Measurements from ENCODE around the gene GOLGA6B.
"Not testable (repeated sequence)": the region's sequence is repeated elsewhere in the genome, so short reads cannot be mapped to it uniquely, and the experiment has no call there.

GOLGA6B gene, protein sequence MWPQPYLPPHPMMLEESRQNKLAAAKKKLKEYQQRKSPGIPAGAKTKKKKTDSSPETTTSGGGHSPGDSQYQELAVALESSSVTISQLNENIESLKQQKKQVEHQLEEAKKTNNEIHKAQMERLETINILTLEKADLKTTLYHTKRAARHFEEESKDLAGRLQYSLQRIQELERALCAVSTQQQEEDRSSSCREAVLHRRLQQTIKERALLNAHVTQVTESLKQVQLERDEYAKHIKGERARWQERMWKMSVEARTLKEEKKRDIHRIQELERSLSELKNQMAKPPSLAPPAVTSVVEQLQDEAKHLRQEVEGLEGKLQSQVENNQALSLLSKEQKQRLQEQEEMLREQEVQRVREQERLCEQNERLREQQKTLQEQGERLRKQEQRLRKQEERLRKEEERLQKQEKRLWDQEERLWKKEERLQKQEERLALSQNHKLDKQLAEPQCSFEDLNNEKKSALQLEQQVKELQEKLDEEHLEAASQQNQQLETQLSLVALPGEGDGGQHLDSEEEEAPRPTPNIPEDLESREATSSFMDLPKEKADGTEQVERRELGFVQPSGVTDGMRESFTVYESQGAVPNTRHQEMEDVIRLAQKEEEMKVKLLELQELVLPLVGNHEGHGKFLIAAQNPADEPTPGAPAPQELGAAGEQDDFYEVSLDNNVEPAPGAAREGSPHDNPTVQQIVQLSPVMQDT

DNA sequence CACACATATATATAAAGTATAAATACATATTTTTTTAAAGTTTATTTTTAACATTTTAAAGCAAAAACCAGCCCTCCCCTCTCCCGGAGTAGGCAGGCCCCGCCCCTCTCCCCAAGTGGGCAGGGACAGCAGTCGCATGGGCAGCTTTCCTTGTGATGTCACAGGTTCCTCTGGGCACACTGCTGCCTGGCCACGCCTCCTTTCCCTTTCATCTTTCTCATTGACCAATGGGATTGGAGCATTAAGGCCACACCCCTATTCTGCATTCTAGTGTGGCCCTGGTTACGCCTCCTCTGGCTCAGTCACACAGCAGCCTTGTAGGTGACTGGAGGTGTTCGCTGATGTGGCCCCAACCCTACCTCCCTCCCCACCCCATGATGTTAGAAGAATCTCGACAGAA lies at the start of gene GOLGA6B:
Gene GOLGA6B (plus strand): TSS at position 301 of the 400 bp plus-strand sequence. CDS start 41 bp downstream, at position 342.
- DNase-seq: not testable (repeated sequence)

DNA sequence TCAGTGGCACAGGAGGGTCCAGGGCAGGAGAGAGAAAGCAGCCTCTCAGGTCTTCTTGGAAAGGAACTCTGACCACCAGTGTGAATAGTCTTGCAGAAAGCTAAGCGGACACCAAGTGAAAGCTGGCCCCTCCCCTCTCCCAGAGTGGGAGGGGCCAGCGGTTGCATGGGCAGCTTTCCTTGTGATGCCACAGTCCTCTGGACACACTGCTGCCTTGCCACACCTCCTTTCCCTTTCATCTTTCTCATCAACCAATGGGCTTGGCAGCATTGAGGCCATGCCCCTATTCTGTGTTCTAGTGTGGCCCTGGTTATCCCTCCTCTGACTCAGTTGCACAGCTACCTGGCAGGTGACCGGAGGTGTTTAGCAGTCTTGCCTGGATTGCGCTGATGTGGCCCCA lies 49.7 kb upstream of the GOLGA6B start:
- DNase-seq: no peak

DNA sequence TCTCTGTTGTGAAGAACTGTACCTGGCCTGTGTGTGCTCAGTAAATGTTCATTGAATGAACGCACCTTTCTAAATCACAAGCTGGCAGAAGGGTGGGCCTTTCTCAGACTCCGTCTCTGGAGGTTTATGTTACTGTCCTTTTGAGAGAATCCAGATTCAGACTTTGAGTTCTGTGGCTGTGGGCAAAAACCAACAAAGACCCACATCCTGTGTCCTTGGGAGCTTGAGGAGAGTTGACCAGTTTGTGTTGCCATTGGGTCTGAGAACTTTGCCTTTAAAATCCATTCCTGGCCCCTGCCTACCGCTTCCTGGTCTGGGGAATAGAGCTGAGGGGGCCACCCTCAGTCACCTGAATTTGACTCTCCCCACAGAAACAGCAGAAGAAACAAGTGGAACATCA lies 46.4 kb upstream of the GOLGA6B start:
- DNase-seq: not testable (repeated sequence)

DNA sequence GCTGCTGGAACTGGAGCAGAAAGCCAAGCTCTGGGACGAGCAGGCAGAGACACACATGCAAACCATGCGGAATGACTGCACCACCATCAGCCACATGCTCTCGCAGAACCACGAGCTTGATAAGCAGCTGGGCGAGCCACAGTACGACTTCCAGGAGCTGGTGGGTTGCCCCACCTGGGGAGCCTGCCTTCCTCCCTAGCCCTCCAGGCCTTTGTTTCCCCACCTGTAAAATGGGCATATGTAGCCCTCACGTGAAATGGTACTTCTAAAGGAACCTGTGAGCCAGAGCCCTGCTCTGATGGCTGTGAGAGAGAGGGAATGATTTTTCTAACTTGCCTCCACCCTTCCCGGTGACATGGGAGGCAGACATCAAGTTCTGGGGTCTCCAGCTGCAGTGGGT lies 44.6 kb upstream of the GOLGA6B start:
- DNase-seq: no peak

DNA sequence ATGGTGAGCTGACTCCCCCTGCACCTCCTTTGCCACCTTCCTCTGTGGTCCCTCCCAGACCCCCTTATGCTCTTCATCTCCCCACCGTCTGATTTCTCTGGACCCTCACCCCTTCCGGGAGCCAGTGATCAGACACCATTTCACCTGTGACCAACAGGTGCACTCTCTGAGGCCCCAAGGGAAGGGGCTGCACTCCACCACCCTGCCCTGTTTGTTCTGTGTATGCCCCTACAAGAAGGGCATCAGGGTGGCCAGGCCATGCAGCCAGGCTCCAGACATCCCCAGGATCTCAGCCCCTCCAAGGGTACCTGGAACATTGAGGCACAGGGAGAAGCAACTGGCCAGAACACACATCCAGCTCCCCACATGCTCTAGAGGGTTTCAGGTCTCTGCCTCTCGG lies 42.2 kb upstream of the GOLGA6B start:
- not testable (repeated sequence) for DNase-seq

DNA sequence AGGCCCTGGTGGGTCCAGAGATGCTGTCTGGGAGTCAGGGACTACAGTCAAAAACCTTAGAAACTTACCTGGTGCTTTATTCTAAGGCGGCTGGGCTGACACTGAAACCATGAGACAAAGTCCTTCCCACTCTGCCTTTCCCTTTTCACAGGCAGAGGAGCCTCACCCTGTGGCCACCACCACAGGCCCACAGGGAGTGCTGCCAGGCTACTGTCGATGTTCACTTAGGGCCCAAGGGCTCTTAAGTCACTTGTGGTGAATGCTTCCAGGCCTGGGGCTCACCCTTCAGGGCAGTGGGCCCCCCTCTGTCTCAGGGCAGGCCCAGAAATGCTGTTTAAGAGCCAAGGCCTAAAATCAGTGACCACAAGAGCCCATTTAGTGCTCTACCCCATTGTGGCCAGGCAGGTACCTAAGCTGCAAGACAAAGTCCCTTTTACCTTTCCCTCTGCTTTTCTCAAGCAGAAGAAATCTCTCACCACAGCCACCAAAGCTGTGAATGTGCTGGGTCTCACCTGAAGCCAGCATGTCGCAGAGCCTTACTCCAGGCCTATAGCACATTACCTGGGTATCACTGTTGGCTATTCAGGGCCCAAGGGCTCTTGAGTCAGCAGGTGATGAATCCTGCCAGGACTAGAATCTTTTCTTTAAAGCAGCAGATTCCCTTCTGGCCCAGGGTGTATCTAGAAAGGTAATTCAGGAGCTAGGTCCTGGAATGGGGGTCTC lies 39.5 kb upstream of the GOLGA6B start:
- no peak for DNase-seq

DNA sequence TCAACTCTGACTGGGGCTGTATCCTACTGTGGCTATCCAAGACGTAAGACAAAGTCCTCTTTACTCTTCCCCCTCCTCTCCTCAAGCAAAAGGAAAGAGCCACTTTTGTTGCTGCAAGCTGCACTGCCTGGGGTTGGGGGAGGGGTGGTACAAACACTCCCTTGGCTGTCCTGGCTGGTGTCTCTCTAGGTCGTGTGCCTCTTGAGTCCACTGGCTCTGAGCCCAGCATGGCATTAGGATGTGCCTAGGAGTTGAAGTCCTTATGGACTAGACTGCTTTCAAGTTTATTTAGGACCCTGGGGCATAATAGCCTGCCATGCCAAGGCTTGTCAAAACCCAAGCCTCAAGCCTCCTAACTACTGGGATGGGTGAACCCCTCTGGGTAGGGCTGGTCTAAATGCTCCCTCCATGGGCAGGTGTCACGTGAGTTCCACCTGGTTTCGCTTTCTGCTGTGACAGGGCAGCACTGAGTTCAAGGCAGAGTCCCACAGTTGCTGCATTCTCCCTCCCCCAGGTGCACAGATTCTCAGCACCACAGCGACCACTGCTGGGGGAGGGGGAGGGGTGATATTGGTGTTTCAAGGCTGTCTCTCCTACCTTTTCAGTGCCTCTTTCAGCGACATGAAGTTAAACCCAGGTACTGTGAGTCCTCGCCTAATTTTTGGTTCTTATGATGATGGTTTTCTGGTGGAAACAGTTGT lies 38.8 kb upstream of the GOLGA6B start:
- not testable (repeated sequence) for DNase-seq

DNA sequence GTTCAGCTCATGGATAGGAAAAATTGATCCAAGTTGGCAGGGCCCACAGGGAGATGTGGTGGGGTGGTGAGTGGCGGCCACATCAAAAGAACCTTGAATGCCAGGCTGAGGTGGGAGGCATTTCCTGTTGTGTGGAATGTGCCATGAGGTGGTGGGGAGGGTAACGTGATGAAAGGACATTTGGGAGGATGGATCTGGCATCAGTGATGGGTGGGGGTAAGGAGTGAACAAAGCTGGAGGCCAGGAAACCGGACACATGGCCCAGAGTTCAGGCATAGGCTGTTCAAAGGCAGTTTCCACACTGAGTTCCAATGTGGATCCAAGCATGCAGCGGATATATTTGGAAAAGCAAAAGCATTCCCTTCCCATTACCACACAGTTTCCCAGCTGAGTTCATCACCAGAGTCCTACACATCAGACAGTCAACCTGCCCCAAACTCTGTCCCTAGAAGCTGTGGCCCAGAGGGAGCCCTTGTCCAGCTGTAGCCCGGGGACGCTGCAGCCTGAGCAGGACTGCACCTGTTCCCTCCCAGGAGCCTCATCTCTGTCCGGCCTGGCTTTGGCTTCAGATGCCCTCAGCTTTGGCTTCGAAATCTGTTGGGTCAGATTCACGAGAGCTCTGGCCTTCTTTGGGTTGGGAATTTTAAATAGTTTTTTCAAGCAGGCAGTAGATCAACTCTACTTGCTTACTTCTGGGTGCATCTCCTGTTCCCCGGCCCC lies 37.8 kb upstream of the GOLGA6B start:
- no peak for DNase-seq

DNA sequence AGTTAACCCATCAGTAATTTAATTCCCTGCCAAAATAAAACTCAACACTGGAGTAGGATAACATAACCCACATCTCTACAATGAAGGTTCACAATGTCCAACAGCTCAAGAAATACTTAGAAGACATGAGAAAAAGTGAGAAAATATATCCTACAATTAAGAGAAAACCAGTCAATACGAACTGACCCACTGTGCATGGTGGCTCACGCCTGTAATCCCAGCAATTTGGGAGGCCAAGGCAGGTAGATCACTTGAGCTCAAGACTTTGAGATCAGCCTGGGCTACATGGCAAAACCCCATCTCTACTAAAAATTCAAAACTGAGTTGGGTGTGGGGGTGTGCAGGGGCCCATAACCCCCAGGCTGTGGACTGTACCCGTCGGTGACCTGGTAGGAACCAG lies 30.6 kb upstream of the GOLGA6B start:
- DNase-seq: not testable (repeated sequence)

DNA sequence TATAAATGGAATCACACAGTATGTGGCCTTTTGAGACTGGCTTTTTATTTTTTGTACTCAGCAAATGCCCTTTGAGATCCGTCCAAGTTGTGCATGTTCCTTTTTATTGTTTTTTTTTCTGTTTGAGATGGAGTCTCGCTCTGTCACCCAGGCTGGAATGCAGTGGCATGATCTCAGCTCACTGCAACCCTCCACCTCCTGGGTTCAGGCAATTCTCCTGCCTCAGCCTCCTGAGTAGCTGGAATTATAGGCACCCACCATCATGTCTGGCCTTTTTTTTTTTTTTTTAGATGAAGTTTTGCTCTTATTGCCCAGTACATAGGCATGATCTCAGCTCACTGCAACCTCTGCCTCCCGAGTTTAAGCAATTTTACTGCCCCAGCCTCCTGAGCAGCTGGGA lies 28.3 kb upstream of the GOLGA6B start:
- DNase-seq: not testable (repeated sequence)

DNA sequence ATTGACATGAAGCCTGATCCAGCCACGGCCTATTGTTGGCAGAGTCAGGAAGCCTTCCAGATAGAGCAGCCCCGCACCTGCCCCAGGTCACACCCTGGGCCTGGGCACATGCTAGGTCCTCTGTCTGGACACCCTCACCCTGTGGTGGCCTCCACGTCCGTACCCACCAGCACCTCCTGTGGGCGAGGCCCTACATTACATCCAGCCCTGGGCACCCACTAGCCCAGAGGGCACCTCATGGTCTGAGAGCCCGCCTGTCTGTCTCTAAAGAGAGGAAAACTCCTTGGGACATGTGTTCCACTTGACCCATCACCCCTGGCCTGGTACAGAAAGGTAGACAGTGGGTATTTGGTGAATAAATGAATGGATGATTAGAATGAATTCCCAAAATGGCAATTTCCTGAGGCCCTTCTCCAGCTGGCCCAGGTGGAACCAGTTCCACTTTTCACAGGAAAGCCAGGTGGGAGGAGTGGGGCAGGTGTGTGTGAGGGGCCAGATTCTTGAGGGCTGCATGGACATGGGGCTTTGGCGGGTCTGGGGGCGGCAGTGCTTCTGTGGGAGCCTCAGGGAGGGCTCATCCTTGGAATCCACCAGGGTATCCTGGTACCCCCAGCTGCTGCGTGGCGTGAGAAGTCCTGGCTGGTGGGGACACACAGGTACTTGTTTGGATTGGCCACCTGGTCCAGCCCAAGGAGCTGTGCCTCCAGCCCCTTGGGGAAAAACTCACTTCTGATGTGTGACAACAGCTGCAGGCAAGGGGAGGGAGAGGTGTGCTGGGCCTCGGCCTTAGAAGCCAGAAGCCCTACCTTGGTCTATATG lies 26.0 kb upstream of the GOLGA6B start:
- not testable (repeated sequence) for DNase-seq

DNA sequence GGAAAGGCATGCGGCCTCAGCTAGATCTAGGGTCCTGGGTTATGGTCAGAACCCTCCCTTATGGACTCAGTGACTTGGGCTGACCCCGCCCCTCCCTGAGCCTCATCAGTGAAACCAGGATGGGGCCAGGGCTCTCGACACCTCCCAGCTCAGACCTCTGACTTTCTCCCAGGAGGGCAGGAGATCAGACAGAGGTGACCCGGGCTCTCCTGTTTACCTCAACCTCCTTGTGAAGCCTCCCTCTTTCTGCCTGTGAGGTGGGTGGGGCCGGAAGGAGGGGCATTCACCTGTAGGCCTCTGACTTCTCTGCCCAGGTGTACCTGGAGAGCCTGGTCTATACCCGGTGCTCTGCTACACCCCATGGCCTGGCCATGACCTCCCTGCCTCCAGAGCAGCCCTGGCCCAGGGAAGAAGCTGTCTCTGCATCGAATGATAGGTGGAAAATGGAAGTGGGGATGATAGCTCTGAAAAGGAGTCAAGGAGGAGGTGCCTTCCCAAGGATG lies 25.4 kb upstream of the GOLGA6B start:
- not testable (repeated sequence) for DNase-seq

DNA sequence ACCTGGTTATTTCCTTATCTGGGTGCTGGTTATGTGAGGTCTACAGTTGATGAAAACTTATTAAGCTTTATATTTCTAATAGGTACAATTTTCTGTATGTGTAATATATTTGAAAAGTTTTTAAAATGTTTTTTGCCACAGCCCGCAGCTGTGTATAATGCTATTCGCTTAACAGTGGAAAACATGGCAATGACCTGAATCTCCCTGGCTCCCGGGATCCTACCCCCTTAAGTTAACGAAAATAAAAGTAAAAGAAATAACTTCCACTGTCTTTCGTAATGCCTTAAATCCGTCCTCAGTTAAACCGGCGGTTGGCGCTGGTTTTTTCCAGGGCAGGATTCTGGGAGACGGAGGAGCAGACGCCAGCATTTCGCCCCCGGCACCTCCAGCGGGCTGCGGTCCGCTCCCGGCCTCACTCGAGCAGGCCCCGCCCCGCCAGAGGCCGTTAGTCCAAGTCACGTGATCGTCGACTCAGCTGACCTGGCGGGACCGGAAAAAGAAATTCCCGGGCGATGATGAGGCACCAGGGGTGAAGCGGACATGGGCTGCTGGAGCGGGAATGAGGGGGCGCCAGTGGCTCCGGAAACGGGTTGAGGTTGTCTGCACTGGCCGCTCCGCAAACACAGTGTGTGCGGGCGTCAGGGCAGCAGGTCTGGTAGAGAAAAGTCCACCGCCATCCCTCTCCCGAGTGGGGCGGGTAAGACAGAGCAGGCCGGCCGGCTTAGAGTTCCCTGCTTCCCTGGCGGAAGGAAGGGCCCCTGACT lies 17.8 kb upstream of the GOLGA6B start:
- not testable (repeated sequence) for DNase-seq

DNA sequence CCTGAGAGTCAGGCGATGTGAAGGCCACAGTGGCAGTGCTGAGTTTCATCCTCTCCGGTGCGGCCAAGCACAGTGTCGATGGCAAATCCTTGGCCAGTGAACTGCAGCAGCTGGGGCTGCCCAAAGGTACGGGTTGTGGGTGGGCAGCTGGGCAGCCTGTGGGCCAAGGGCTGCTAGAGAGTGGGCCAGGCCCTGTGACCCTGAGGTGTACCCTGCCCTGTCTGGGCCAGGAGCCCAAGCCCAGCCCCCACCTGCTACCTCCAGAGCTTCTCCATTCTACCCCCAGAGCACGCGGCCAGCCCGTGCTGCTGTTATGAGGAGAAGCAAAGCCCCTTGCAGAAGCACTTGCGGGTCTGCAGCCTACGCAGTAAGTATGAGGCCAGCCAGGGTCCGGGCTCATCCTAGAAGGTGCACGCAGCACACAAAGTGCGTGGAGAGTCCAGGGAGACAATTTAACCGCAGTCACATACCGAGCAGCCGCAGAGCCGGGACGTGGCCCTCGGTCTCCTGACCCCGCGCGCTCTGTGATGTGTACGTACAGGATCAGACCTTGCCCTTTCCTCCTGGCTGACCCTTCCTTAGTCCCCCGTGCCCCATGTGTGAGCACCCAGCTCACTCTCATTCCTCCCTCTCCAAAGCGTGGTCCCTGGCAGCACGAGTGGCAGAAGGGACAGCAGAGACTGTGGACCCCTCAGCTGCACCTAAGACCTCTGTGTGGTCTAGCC lies 14.6 kb upstream of the GOLGA6B start:
- not testable (repeated sequence) for DNase-seq

DNA sequence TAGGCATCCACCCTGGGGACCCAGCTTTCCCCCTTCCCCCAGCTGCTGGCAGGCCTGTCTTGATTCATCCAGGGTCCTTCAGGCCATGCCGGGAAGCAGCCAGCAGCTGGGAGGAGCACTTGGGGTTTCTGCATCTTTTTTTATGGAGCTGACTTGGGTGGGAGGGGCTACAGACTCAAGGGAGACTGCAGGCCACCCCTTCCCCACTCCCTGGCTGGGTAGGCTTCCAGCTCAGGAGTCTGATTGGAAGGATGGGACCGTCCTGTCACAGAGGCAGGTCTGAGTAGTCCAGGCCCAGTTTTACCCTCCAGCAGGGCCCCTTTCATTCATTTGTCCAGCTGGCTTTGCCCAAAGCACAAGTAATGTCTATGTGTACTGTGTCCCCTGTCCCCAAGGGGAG lies 12.2 kb upstream of the GOLGA6B start:
- not testable (repeated sequence) for DNase-seq

DNA sequence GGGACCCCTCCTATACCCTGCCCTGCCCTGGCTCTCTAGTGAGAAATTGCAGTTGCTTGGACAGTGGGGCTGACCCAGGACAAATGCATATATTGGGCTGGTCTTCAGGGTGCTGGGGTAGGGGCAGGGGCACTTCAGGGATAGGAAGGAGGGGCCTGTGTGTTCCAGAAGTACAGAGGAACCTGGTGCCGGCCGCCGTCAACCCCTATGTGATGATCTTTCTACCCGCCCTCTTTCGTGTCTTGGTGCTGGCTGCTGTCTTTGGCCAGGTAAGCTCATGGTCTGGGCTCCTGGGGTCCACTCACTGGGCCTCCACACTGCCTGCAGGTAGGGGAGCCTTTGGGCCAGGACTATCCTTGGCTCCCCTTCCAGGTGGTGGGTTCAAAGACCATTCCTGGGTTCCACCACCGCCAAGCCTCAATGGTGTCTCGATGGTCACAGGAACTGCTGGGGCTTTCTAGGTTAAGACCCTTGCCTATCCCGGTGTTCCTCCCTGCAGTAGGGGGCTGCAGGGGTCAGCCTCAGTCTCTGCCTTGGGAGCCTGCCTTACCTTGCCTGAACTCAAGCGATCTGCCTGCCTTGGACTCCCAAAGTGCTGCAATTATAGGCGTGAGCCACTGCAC lies 5.8 kb upstream of the GOLGA6B start:
- not testable (repeated sequence) for DNase-seq

DNA sequence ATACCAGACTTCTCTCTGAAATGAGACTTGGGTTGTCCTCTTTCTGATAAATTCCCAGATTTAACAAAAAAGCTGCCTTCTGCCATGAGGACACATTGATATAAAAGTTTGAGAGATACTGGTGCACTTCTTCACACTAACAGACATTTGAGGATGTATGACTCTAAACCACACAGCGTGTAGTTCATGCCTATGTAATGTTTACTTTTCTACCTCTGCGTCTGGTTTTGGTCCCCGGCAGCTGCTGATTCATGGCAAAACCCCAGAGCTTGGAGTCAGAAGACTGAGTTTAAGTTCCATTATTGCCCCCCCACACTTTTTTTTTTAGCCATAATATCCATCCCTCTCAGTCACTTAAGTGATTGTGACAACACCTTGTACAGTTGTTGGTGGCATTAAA lies 1.5 kb downstream of the GOLGA6B start:
- not testable (repeated sequence) for DNase-seq

DNA sequence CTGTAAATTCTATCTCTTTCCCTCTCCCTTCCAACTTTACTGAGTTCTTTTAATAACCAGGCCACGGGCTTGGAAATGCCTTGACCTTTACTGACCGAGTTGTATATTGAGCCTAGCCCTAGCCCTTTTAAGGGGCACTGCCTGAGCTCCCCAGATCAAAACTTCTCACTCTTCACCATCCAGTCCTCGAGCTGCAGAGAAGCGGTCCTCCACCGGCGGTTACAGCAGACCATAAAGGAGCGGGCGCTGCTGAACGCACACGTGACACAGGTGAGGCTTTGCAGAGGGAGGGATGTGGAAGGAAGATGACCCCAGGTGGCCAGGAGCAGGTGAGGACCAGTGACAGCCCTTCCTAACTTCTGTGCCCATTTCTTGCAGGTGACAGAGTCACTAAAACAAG lies 6.6 kb downstream of the GOLGA6B start:
- DNase-seq: not testable (repeated sequence)

DNA sequence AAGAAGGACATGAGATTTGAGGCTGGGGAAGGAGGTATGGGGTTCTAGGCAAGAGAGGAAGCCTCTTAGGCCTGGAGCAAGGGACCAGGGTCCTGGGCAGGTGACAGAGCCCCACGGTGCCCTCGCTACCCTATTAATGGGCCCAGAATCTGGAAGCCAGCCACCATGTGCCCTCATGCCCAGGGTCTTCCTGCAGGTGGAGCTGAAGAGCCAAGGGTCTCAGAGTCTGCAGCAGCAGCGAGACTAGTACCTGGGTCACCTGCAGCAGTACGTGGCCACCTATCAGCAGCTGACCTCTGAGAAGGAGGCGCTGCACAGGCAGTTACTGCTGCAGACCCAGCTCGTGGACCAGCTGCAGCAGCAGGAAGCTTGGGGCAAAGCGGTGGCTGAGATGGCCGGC lies 9.4 kb downstream of the GOLGA6B start:
- not testable (repeated sequence) for DNase-seq
